Measurements from ENCODE around the gene PCDH15. TPM values are rescaled to one million over a fixed set of nuclear protein-coding genes. Genes with fewer than 3 reads are reported as not detected.
"Not testable (repeated sequence)": the region's sequence is repeated elsewhere in the genome, so short reads cannot be mapped to it uniquely, and the experiment has no call there.

Gene PCDH15
- total RNA-seq, 1 donor from 2014 or later: 0.52 TPM

GRCh38 chr10:53952698-53953630 is 848.1 kb downstream of the PCDH15 start:
- Histone ChIP-seq H3K4me3 (ENCODE audit: low read length in 3 of 3) (no peak overlapping the region), H3K27me3 (ENCODE audit: control insufficient read depth in 3 of 3, insufficient read depth in 3 of 3, low read length in 3 of 3) (no peaks in the 10 kb centered on the region), H3K27ac (ENCODE audit: low read depth, low read length) (no peak overlapping the region), H3K9ac (ENCODE audit: low read depth in 1 of 3, low read length in 3 of 3) (no peak overlapping the region), H3K4me1 (ENCODE audit: control insufficient read depth in 3 of 3, insufficient read depth in 3 of 3, low read length in 3 of 3) (no peaks in the 10 kb centered on the region), H3K9me3 (ENCODE audit: control insufficient read depth in 3 of 3, low read length in 3 of 3) (no peaks in the 10 kb centered on the region), H3K36me3 (ENCODE audit: control insufficient read depth in 3 of 3, insufficient read depth in 3 of 3, low read length in 3 of 3) (no peaks in the 10 kb centered on the region)

GRCh38 chr10:53939654-53940053 is 861.4 kb downstream of the PCDH15 start:
- H3K9me3 ChIP-seq (ENCODE audit: control insufficient read depth in 3 of 3, low read length in 3 of 3): no peaks in the 10 kb centered on the region
- no peak overlapping the region for H3K4me3 ChIP-seq (ENCODE audit: low read length in 3 of 3)
- no peak overlapping the region for H3K27ac ChIP-seq (ENCODE audit: low read depth, low read length)
- H3K9ac ChIP-seq (ENCODE audit: low read depth in 1 of 3, low read length in 3 of 3): no peak overlapping the region
- H3K4me1 ChIP-seq (ENCODE audit: control insufficient read depth in 3 of 3, insufficient read depth in 3 of 3, low read length in 3 of 3): no peaks in the 10 kb centered on the region
- H3K36me3 ChIP-seq (ENCODE audit: control insufficient read depth in 3 of 3, insufficient read depth in 3 of 3, low read length in 3 of 3): no peaks in the 10 kb centered on the region
- no peaks in the 10 kb centered on the region for H3K27me3 ChIP-seq (ENCODE audit: control insufficient read depth in 3 of 3, insufficient read depth in 3 of 3, low read length in 3 of 3)

- H3K4me1 ChIP-seq (ENCODE audit: control insufficient read depth in 3 of 3, insufficient read depth in 3 of 3, low read length in 3 of 3): no peaks in the 10 kb centered on the region
- no peak overlapping the region for H3K27ac ChIP-seq (ENCODE audit: low read depth, low read length)
- no peak overlapping the region for H3K4me3 ChIP-seq (ENCODE audit: low read length in 3 of 3)
- no peak overlapping the region for H3K9ac ChIP-seq (ENCODE audit: low read depth in 1 of 3, low read length in 3 of 3)
- no peaks in the 10 kb centered on the region for H3K36me3 ChIP-seq (ENCODE audit: control insufficient read depth in 3 of 3, insufficient read depth in 3 of 3, low read length in 3 of 3)
- no peaks in the 10 kb centered on the region for H3K27me3 ChIP-seq (ENCODE audit: control insufficient read depth in 3 of 3, insufficient read depth in 3 of 3, low read length in 3 of 3)
- no peaks in the 10 kb centered on the region for H3K9me3 ChIP-seq (ENCODE audit: control insufficient read depth in 3 of 3, low read length in 3 of 3)
Observed at GRCh38 chr10:53930648-53931047, 870.4 kb downstream of the PCDH15 start.

- not testable (repeated sequence) for H3K4me1 ChIP-seq (ENCODE audit: control insufficient read depth in 3 of 3, insufficient read depth in 3 of 3, low read length in 3 of 3); H3K9ac ChIP-seq (ENCODE audit: low read depth in 1 of 3, low read length in 3 of 3); H3K36me3 ChIP-seq (ENCODE audit: control insufficient read depth in 3 of 3, insufficient read depth in 3 of 3, low read length in 3 of 3); H3K27me3 ChIP-seq (ENCODE audit: control insufficient read depth in 3 of 3, insufficient read depth in 3 of 3, low read length in 3 of 3); H3K27ac ChIP-seq (ENCODE audit: low read depth, low read length); H3K4me3 ChIP-seq (ENCODE audit: low read length in 3 of 3); H3K9me3 ChIP-seq (ENCODE audit: control insufficient read depth in 3 of 3, low read length in 3 of 3)
Observed at GRCh38 chr10:53924051-53924700, 876.9 kb downstream of the PCDH15 start.

GRCh38 chr10:53918755-53919154 is 882.3 kb downstream of the PCDH15 start:
- no peaks in the 10 kb centered on the region for H3K27me3 ChIP-seq (ENCODE audit: control insufficient read depth in 3 of 3, insufficient read depth in 3 of 3, low read length in 3 of 3)
- no peak overlapping the region for H3K27ac ChIP-seq (ENCODE audit: low read depth, low read length)
- no peaks in the 10 kb centered on the region for H3K4me1 ChIP-seq (ENCODE audit: control insufficient read depth in 3 of 3, insufficient read depth in 3 of 3, low read length in 3 of 3)
- H3K9ac ChIP-seq (ENCODE audit: low read depth in 1 of 3, low read length in 3 of 3): no peak overlapping the region
- H3K9me3 ChIP-seq (ENCODE audit: control insufficient read depth in 3 of 3, low read length in 3 of 3): no peaks in the 10 kb centered on the region
- no peak overlapping the region for H3K4me3 ChIP-seq (ENCODE audit: low read length in 3 of 3)
- H3K36me3 ChIP-seq (ENCODE audit: control insufficient read depth in 3 of 3, insufficient read depth in 3 of 3, low read length in 3 of 3): no peaks in the 10 kb centered on the region

- H3K9me3 ChIP-seq (ENCODE audit: control insufficient read depth in 3 of 3, low read length in 3 of 3): no peaks in the 10 kb centered on the region
- H3K4me3 ChIP-seq (ENCODE audit: low read length in 3 of 3): no peak overlapping the region
- H3K9ac ChIP-seq (ENCODE audit: low read depth in 1 of 3, low read length in 3 of 3): no peak overlapping the region
- H3K36me3 ChIP-seq (ENCODE audit: control insufficient read depth in 3 of 3, insufficient read depth in 3 of 3, low read length in 3 of 3): no peaks in the 10 kb centered on the region
- no peak overlapping the region for H3K27ac ChIP-seq (ENCODE audit: low read depth, low read length)
- no peaks in the 10 kb centered on the region for H3K4me1 ChIP-seq (ENCODE audit: control insufficient read depth in 3 of 3, insufficient read depth in 3 of 3, low read length in 3 of 3)
- no peaks in the 10 kb centered on the region for H3K27me3 ChIP-seq (ENCODE audit: control insufficient read depth in 3 of 3, insufficient read depth in 3 of 3, low read length in 3 of 3)
Observed at GRCh38 chr10:53909791-53910190, 891.2 kb downstream of the PCDH15 start.

- Histone ChIP-seq H3K4me3 (ENCODE audit: low read length in 3 of 3) (no peak overlapping the region), H3K27me3 (ENCODE audit: control insufficient read depth in 3 of 3, insufficient read depth in 3 of 3, low read length in 3 of 3) (no peaks in the 10 kb centered on the region), H3K9ac (ENCODE audit: low read depth in 1 of 3, low read length in 3 of 3) (no peak overlapping the region), H3K27ac (ENCODE audit: low read depth, low read length) (no peak overlapping the region), H3K36me3 (ENCODE audit: control insufficient read depth in 3 of 3, insufficient read depth in 3 of 3, low read length in 3 of 3) (no peaks in the 10 kb centered on the region), H3K4me1 (ENCODE audit: control insufficient read depth in 3 of 3, insufficient read depth in 3 of 3, low read length in 3 of 3) (no peaks in the 10 kb centered on the region), H3K9me3 (ENCODE audit: control insufficient read depth in 3 of 3, low read length in 3 of 3) (peaks cover 0 to 4% (median 0%) of the 10 kb centered on the region in 3 donors)
Observed at GRCh38 chr10:53904506-53905241, 896.4 kb downstream of the PCDH15 start.

- no peak overlapping the region for H3K9ac ChIP-seq (ENCODE audit: low read depth in 1 of 3, low read length in 3 of 3)
- no peak overlapping the region for H3K27ac ChIP-seq (ENCODE audit: low read depth, low read length)
- H3K4me3 ChIP-seq (ENCODE audit: low read length in 3 of 3): no peak overlapping the region
- no peaks in the 10 kb centered on the region for H3K27me3 ChIP-seq (ENCODE audit: control insufficient read depth in 3 of 3, insufficient read depth in 3 of 3, low read length in 3 of 3)
- H3K9me3 ChIP-seq (ENCODE audit: control insufficient read depth in 3 of 3, low read length in 3 of 3): peaks cover 0 to 4% (median 0%) of the 10 kb centered on the region in 3 donors
- no peaks in the 10 kb centered on the region for H3K36me3 ChIP-seq (ENCODE audit: control insufficient read depth in 3 of 3, insufficient read depth in 3 of 3, low read length in 3 of 3)
- H3K4me1 ChIP-seq (ENCODE audit: control insufficient read depth in 3 of 3, insufficient read depth in 3 of 3, low read length in 3 of 3): no peaks in the 10 kb centered on the region
Observed at GRCh38 chr10:53903756-53904155, 897.3 kb downstream of the PCDH15 start.

GRCh38 chr10:53899463-53900160 is 901.4 kb downstream of the PCDH15 start:
- no peaks in the 10 kb centered on the region for H3K4me1 ChIP-seq (ENCODE audit: control insufficient read depth in 3 of 3, insufficient read depth in 3 of 3, low read length in 3 of 3)
- no peak overlapping the region for H3K27ac ChIP-seq (ENCODE audit: low read depth, low read length)
- H3K9ac ChIP-seq (ENCODE audit: low read depth in 1 of 3, low read length in 3 of 3): no peak overlapping the region
- no peak overlapping the region for H3K4me3 ChIP-seq (ENCODE audit: low read length in 3 of 3)
- peaks cover 0 to 4% (median 0%) of the 10 kb centered on the region in 3 donors for H3K9me3 ChIP-seq (ENCODE audit: control insufficient read depth in 3 of 3, low read length in 3 of 3)
- no peaks in the 10 kb centered on the region for H3K27me3 ChIP-seq (ENCODE audit: control insufficient read depth in 3 of 3, insufficient read depth in 3 of 3, low read length in 3 of 3)
- H3K36me3 ChIP-seq (ENCODE audit: control insufficient read depth in 3 of 3, insufficient read depth in 3 of 3, low read length in 3 of 3): no peaks in the 10 kb centered on the region

Measured in skeletal muscle tissue (tissue), 4 donors.